ENCODE measurements around the gene CDHR2.

Gene CDHR2

DNA sequence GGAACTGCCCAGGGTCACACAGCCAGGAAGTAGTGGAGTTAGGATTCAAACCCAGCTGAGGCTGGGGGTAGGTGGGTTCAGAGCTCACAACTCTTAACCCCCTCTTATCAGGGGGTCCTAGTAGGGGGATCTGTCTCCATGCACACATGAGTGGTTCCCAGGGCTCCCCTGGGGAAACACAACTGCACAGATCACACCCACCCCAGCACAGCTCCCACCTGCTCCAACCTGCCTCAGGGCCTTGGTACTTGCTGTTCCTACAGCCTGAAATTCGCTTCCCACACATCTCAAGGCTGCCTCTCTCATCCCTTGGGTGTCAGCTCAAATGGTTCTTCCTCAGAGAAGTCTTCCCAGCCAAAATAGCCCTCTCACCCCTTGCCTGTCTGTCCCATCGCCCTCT, 76.4 kb downstream of the CDHR2 start:
- no peak for DNase-seq

DNA sequence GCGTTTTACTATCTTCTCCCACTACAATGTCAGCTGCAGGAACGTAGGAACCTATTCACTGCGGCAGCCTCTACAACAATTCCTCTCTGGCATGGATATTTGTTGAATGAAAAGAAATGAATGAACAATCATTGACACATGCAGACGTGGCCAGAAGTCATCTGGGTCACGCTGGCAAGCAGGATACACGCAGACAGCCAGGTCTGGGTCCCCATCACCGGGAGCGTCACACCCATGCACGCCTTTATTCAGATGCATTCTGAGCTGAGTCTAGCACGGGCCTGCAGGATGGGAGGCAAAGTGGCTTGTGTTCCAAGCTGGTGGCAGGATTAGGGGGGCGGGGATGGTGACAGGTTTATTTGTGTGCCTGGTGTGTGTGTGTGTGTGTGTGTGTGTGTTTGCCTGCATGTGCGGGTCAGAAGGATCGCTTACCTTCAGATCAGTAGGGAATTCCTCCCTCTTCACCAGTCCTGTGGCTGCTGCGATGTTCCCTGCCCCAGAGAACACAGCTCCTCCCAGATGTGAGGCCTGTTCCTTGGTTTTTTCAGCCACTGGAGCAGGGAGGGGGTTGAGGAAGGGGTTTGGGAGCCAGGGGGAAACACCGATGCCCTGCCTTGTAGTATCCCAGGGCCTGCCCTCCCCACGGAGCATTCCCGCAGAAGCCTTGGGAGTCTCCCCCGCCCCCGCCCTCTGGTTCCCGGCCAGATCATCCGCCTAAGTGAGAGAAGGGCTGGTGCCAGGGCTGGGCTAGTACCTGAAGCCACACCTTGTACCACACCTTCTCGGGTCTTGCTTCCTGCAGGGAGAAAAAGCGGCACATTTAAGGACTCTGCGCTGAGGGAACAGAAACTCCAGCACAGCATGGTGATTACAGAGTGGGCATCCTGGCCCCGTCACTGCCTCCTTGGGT, 77.1 kb downstream of the CDHR2 start:
- DNase-seq: no peak

DNA sequence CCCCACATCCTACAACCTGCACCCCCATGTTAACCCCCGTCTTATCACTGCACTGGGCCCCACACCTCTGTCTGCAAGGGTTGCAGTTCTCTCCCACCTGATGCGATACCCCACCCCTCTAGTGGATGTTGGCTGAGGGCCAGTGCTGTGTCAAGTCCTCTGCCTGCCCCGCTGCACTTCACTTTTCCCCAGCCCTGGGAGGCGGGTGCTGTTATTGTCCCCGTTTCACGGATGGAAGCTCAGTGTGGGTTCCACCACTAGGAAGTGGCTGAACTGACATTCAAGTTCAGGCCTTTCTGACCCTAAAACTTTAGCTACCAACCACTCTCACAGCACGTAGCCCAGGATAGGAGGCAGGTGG, 77.7 kb downstream of the CDHR2 start:
- DNase-seq: no peak

- no peak for DNase-seq
Observed at GRCh38 chr5:176627582-176627981, 78.4 kb downstream of the CDHR2 start.

- no peak for DNase-seq
Observed at GRCh38 chr5:176628406-176629228, 79.5 kb downstream of the CDHR2 start.

- DNase-seq: no peak
Observed at GRCh38 chr5:176629317-176629852, 80.2 kb downstream of the CDHR2 start.

GRCh38 chr5:176629853-176630680, 80.9 kb downstream of the CDHR2 start, which contains the start of the genes EIF4E1B and SNCB:
TSS of gene EIF4E1B (plus strand) at chr5:176630675. CDS start at chr5:176642788, 12,113 bp downstream.
TSS of gene SNCB (minus strand) at chr5:176630534. CDS start at chr5:176629654, 880 bp downstream.
- DNase-seq: peak in 1 of 5 donors; percentile 29

- no peak for DNase-seq
Observed at GRCh38 chr5:176630681-176631222, 81.6 kb downstream of the CDHR2 start.

DNA sequence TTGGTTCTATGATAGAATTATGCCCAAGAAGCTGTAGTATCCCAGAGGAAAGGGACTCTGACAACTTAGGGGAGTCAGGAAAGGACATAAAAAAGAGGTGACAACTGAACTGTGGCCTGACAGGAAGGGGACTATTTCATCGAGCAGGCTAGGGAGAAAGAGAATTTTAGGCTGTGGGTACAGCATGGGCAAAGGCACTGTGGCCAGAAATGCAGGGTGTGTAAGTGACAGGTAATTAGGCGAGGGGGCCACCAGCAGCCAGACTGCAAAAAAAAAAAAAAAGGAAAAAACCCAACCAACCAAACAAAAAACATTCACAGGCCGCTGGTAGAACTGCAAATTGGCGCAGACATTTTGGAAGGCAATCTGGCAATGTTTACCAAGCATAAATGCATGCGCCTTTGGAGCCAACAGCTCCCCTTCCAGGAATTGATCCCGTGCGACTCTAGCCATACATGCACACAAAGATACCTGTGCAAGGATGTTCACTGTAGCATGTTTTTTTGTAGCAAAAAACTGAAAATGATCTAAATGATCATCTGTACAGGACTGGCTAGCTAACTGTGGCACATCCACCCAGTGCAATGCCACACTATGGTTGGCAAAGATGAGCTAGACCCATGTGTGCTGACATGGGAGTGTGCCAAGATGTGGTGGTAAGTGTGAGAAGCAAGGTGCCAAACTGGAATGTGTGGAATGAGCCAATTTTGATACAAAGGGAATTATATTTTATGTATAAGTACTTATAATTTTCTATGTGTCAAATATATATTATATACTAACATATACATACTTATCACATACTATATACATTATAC, 82.5 kb downstream of the CDHR2 start:
- no peak for DNase-seq

DNA sequence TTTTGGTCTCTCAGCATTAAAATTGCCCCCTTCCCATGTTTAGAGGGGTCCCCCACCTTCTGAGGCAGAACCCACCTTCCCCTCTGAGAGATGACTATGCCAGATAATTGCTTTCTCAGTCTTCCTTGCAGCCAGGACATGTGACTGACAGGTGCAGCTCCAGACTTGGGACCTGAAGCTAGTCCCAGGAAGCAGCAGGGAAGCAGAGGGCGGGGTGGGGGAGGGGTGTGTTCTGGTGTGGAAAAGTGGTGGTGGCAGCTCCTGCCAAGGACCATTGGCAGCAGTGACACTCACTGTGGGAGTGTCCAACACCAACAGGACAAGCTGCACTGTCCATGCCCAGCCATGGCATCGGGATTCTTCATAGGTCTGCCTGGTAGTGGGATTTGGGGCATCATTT, 83.6 kb downstream of the CDHR2 start:
- DNase-seq: no peak

GRCh38 chr5:176633598-176633997, 84.5 kb downstream of the CDHR2 start:
- no peak for DNase-seq

DNA sequence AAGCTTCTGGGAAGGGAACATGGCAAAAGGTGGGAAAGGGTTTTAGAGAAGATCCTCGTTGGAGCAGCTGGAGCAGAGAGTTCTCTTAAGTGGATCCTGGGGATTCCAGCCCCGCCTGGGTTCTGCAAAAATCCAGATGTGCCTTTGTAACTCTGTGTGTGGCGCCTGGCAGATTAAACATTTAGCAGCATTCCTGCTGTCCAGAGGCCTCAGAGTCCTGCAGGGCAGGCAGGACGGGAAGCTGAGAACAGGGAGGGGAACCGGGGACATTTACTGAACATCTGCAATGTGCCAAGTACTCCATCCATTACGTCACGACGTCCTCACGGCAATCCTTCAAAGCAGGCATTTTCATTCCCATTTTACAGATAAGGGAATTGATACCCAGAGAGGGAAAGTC, 87.3 kb downstream of the CDHR2 start:
- no peak for DNase-seq

GRCh38 chr5:176637556-176637955, 88.4 kb downstream of the CDHR2 start:
- DNase-seq: no peak

DNA sequence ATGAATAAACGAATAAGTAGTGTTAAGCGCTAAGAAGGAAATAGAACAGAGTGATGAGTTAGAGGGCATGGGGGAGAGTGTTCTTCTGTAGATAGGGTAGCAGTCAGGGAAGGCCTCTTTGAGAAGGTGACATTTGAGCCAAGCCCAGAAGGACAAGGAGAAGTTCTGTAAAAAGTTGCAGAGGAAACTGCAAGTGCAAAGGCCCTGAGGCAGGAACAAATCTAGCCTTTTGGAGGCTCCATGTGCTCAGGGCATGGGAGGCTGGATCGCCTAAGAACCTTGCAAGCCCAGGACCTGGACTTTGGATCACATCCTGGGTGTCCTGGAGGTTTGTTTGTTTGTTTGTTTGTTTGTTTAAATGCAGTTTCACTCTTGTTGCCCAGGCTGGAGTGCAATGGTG, 89.3 kb downstream of the CDHR2 start:
- no peak for DNase-seq

DNA sequence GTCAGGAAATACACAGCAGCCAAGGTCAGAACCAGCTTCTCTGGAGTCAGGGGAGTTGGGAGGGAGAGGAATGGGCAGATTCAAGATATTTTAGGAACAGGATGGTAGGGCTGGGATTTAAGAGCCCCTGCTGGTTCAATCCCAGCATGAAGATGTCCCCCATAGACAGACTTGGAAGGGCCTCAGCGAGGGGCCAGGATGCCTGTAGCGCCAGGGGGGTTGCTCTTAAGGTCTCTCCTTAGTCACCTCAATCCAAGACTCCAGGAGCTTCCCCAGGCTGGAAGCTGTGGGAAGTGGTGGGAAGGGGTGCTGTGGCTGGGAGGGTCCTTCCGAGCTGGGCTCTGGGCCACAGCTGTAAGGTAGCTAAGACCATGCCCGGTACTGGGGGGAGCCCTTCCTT, 90.1 kb downstream of the CDHR2 start:
- DNase-seq: no peak

- DNase-seq: no peak
Observed at GRCh38 chr5:176639981-176640380, 90.8 kb downstream of the CDHR2 start.

GRCh38 chr5:176640616-176641015, 91.5 kb downstream of the CDHR2 start:
- DNase-seq: no peak

DNA sequence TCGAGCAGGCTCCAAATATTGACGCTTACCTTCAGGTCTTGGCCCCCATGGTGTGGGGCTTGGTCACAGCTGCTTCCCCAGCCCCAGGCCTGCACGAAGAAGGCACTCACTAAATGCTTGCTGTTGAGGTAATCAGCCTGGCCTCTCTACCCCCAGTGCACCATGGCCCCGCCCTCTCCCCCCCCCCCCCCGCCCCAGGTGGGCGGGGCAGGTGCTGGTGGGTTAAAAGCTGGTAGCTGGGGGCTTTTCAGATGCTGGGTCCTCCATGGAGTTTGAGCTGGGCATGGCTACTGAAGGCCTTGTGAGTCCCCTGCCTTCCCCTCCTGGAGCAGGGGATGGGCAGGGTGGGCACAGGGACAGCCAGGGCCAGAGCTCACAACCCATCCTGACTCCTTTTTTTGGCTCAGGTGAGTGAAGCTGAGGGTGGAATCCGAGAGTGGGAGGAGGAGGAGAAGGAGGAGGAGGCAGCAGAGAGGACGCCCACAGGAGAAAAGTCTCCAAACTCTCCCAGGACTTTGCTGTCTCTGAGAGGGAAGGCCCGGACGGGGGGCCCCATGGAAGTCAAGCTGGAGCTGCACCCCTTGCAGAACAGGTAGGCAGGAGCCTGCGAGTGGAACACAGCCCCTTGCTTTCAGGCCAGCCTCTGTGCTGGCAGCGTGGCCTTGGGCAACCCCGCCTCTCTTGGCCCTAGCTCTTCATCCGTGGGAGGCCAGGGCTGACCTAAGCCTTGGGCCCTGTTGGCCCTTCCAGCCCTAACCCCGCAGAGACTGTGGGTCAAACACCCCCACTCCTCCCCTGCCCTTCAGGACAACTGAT, 93.7 kb downstream of the CDHR2 start:
- no peak for DNase-seq

- no peak for DNase-seq
Observed at GRCh38 chr5:176643491-176644219, 94.5 kb downstream of the CDHR2 start.

DNA sequence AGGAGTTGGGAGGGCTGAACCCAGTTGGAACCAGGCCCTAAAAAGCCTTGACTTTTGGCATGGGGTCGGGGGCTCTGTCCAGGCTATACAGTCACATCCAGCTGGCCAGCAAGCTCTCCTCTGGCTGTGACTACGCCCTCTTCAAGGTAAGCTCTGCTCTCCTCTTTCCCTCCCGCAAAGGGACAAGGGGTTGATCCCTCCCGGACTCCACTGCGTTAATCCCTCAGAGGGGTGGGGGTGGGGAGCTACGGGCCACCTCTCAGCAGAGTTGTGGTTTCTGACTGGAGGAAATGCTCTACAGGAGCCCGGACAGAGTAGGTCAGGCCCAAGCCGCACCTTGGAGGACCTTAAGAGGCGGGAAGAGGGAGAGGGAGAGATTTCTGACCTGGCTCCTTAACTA, 95.2 kb downstream of the CDHR2 start:
- DNase-seq: no peak

All from T-helper 1 cell (primary cell).